HG02981 (cell line): ENCODE measurements around the gene CAPNS1.
A peak's percentile ranks its signal among the peaks of the same experiment; 100 is the strongest.
"Not testable (repeated sequence)": the region's sequence is repeated elsewhere in the genome, so short reads cannot be mapped to it uniquely, and the experiment has no call there.

Experiments used
- ATAC-seq: cut with Tn5 transposase; IDR thresholded peaks from one replicate; pipeline ENCODE4 v1.9.1; 2021; ENCODE audit warnings: mild to moderate bottlenecking, moderate library complexity; ENCODE audit not compliant: unreplicated experiment

Gene CAPNS1

GRCh38 chr19:36113894-36114720 lies 25.8 kb upstream of the CAPNS1 start:
- no peak for ATAC-seq

- ATAC-seq: peak; percentile 82
Measured at GRCh38 chr19:36114721-36115452, 25.0 kb upstream of the CAPNS1 start, which contains the start of gene POLR2I. TSS of gene POLR2I (minus strand) at chr19:36114875. CDS start at chr19:36114856, 19 bp downstream.

GRCh38 chr19:36115453-36116343 lies 24.2 kb upstream of the CAPNS1 start, which contains the start of gene TBCB:
TSS of gene TBCB (plus strand) at chr19:36115468. CDS start at chr19:36115561, 93 bp downstream.
- peak; percentile 31 for ATAC-seq

- ATAC-seq: no peak
Measured at GRCh38 chr19:36116344-36116637, 23.6 kb upstream of the CAPNS1 start.

DNA sequence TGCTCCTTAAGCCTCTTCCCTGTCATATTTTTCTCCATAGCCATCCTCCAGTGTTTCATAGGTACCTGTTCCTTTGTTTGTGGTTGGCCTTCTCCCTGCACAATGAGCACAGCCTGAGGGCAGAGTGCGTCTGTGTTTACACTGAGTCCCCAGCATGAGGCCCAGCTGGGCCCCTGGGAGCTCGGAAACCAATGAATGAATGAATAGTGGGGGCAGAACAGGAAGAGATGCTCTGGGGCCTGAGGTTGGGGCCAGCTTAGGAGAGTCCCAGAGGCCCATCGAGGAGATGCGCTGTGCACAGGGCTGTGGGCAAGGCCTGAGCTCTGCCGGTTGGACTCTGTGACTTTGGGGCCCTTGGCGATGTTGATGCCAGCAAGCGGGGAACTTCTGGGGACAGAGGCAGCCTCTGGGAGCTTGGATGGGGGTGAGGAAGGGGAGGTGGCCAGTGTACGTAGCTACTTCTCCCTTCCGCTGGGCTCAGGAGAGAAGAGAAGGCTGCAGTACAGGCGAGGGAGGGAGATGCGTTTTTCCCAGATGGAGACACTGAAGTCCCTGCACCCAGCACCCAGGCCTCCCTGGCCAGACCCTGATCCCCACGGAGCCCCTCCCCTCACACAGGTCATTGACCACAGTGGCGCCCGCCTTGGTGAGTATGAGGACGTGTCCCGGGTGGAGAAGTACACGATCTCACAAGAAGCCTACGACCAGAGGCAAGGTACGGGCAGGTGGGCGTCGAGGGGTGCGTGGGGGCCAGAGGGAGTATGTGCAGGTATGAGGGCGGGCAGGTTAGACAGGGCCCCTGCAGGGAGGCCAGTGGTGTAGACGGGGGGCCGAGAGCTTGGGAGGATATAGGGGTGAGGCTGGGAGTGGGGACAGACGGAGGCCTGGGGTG lies 19.5 kb upstream of the CAPNS1 start:
- no peak for ATAC-seq

- ATAC-seq: no peak
Measured at GRCh38 chr19:36120984-36121358, 18.9 kb upstream of the CAPNS1 start.

DNA sequence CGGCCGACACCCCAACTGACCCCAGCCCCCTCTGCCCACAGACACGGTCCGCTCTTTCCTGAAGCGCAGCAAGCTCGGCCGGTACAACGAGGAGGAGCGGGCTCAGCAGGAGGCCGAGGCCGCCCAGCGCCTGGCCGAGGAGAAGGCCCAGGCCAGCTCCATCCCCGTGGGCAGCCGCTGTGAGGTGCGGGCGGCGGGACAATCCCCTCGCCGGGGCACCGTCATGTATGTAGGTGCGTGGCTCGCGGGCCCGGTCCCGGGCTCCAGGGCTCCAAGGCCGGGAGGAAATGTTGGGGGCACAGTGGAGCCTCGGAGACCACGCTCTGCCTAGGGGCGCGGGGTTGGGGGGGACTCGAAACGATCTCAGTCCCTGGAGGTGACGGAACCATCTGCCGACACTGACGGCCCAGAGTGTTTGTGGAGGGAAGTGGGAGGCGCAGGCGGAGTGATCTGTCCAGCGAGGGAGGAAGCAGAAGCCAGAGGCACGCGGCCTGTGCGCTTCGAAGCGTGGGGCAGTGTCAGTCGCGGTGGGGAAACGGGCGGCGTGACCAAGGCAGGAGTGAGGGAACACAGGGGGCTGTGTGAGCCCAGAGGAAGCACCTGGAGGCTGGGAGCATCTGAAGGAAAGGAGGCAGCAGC lies 18.3 kb upstream of the CAPNS1 start:
- no peak for ATAC-seq

- no peak for ATAC-seq
Measured at GRCh38 chr19:36125557-36125956, 14.3 kb upstream of the CAPNS1 start.

DNA sequence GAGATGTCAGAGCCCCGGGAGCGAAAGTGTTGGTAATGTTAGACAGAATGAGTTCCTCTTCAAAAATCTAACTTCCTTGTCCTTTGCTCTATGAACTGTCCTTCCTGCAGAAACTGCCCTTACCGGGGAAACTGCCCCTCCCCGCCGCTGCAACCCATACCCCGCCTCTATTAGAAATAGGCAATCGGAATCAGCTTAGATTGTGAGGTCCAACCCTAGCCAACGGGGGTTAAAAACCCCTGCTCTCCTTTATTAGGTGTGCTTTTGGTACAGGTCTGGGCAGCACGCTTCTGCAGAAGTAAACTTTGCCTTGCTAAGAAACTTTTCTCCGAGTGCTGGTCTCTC lies 11.5 kb upstream of the CAPNS1 start:
- ATAC-seq: no peak

- ATAC-seq: not testable (repeated sequence)
Measured at GRCh38 chr19:36131221-36131620, 8.6 kb upstream of the CAPNS1 start.

DNA sequence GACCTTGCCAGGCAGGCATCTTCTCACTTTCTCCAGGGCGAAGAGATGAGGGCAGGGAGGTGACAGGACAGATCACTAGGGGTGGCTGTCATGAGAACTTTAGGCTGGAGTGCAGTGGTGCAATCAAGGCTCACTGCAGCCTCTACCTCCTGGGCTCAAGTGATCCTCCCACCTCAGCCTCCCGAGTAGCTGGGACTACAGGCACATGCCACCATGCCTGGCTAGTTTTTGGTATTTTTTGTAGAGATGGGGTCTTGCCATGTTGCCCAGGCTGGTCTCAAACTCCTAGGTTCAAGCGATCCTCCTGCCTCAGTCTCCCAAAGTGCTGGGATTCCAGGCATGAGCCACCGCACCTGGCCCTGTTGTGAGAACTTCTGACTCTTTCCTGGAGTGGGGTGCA lies 5.0 kb upstream of the CAPNS1 start:
- ATAC-seq: not testable (repeated sequence)

GRCh38 chr19:36136964-36137686 lies 2.7 kb upstream of the CAPNS1 start:
- no peak for ATAC-seq

GRCh38 chr19:36139120-36139472 lies 770 bp upstream of the CAPNS1 start:
- ATAC-seq: no peak

DNA sequence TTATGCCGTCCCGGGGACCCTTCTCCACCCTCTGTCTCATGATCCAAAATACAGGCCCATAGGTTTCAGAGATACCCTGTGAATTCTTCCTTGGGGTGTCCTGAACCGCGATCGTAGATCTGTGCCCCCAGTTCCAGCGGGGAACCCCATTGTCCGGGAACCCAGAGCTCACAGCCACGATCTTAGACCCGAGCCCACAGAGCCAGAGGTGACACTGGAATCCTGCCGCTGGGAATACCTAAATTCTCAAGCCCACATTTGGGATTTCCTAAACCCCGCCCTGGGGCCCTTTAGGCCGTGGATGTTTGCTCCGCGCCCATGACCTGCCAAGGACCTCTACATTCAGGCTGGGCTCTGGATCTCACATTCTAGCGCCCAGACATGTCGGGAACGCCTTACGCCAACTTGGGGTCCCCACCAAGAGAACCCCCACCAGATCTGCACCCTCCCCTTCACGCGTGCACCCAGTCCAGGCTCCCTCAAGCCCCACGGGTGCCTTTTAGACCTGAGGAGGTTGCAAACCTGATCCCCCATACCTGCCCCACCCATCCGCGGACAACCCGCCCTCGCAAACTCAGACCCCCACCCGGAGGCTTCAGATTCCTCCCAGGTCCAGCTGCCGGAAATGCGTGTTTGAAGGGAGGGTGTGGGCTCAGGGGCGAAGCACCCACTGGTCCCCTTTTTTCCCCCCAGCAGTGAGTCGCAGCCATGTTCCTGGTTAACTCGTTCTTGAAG lies 605 bp downstream of the CAPNS1 start:
- peak; percentile 2 for ATAC-seq

DNA sequence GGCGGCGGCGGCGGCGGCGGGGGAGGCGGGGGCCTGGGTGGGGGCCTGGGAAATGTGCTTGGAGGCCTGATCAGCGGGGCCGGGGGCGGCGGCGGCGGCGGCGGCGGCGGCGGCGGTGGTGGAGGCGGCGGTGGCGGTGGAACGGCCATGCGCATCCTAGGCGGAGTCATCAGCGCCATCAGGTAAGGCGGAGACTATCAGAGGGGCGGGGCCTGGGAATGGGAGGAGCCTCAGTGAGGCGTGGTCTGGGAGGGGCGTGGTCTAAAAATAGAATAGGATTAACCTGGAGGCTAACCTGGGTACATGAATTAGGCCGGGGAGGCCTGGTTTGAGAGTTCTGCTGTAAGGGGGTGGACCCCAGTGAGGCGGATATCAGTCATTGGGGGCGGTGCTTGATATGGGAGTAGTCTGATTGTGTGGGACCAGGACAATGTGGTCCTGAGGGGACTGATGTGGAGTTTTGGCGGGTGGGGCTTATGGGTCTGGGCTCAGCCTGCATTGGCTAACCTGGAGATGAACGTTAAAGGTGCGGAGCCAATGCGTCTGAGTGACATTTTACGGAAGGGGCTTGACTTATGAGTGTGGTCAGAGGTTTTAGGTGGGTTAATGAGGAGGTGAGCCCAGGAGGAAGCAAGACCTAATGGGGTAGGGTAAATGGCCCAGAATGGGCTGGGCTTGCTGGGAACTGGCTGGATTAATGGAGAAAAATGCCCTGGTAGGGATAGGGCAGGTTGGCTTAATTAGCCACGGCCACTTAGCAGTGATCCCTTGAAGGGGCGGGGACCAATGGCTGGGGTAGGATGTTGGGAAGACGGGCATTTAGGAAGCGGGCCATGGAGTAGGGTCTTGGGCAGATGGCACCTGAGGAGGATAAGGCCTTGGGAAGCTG lies 1.4 kb downstream of the CAPNS1 start:
- ATAC-seq: peak; percentile 50

DNA sequence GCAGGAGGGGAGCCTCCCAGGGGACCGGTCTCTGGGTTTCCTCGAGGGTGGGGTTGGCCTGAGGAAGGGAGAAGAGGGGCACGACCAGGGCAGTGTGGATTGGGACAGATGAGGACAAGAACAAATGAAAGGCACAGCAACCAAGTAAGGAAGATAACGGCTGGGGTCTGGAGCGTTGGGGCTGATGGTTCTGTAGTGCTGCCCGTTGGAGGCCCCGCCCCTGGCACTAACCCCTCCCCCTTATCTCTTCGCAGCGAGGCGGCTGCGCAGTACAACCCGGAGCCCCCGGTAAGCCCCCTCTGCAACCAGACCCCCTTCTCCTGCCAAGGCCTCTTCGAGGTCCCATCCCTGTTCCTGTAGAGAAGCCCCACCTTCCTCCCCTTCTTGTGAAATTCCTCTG lies 2.2 kb downstream of the CAPNS1 start:
- no peak for ATAC-seq

- no peak for ATAC-seq
Measured at GRCh38 chr19:36142496-36142895, 2.6 kb downstream of the CAPNS1 start.

DNA sequence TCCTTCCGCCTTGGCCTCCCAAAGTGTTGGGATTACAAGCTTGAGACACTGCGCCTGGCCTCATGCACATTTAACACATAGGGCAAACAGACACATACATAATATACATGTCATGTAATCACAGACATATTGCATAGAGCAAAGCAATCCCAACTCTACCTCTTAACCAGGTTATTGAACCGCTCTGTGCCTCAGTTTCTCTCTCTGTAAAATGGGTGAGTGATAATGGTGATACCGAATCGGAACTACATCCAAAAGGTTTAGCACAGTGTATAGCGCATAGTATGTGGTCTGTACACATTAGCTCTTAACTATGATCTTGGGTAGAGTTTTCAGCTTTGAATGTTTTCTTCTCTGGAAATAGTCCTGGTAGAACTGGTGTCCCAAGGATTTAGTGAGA lies 4.8 kb downstream of the CAPNS1 start:
- ATAC-seq: no peak
